HEK293 (cell line): Measurements from ENCODE around the gene PSMD2.

Source experiments
- CTCF ChIA-PET: fragments of 350-600 bp; formaldehyde crosslinking; extraction: SDS; loops from one replicate; lab custom pipeline; 2021; ENCODE audit warnings: antibody characterized with exemption; lab: Yijun Ruan, JAX
- POLR2A ChIA-PET: fragments of 300-600 bp; formaldehyde crosslinking; extraction: SDS; loops from one replicate; lab custom pipeline; 2020; ENCODE audit warnings: antibody characterized with exemption, inconsistent platforms; lab: Yijun Ruan, JAX
- H3K27ac ChIP-seq: fragments of 200-500 bp; sonication (Bioruptor generic); 2 replicates; pipeline ENCODE4 v1.5.1; 2014; ENCODE audit warnings: low read depth, low read length, control low read depth, inconsistent platforms; ENCODE audit errors: extremely low read depth
- H3K36me3 ChIP-seq, 2 experiments: fragments of 200-500 bp in 1 of 2; sonication (Bioruptor generic) in 1 of 2; 1 replicate in 1 of 2; 2 replicates in 1 of 2; pipeline ENCODE4 v1.5.1; 2014 to 2017; ENCODE audit warnings: inconsistent platforms in 2 of 2, low read length in 2 of 2; ENCODE audit not compliant: control insufficient read depth in 2 of 2, insufficient read depth in 1 of 2
- H3K4me1 ChIP-seq: fragments of 200-500 bp; sonication (Bioruptor generic); 2 replicates; pipeline ENCODE4 v1.5.1; 2014; ENCODE audit warnings: mild to moderate bottlenecking, low read length, inconsistent platforms; ENCODE audit not compliant: control insufficient read depth, insufficient read depth
- H3K4me3 ChIP-seq: 2 replicates; pipeline ENCODE4 v1.5.1; 2011; ENCODE audit warnings: low read depth, mild to moderate bottlenecking, control low read depth, low read length, moderate library complexity
- H3K9me3 ChIP-seq: fragments of 200-500 bp; sonication (Bioruptor generic); 2 replicates; pipeline ENCODE4 v1.5.1; 2014; ENCODE audit warnings: low read depth, low read length, inconsistent platforms; ENCODE audit not compliant: control insufficient read depth, insufficient read depth
- KLF1 ChIP-seq: fragments of 450-650 bp; formaldehyde crosslinking; IDR thresholded peaks from 2 replicates; pipeline ENCODE4 v1.5.1; 2016; ENCODE audit warnings: missing biosample characterization, missing genetic modification characterization
- KLF10 ChIP-seq: fragments of 450-650 bp; IDR thresholded peaks from 2 replicates; pipeline ENCODE4 v1.5.1; 2018; ENCODE audit warnings: missing biosample characterization, mild to moderate bottlenecking, missing genetic modification characterization
- MEIS1 ChIP-seq: sonication (generic); formaldehyde crosslinking; IDR thresholded peaks from 2 replicates; pipeline ENCODE4 v1.8.1; 2022; ENCODE audit warnings: missing genetic modification reagents, mild to moderate bottlenecking, borderline replicate concordance
- PATZ1 ChIP-seq: fragments of 450-650 bp; formaldehyde crosslinking; IDR thresholded peaks from 2 replicates; pipeline ENCODE4 v1.5.1; 2016; ENCODE audit warnings: missing biosample characterization, missing genetic modification characterization
- PRDM10 ChIP-seq: fragments of 450-650 bp; formaldehyde crosslinking; IDR thresholded peaks from 2 replicates; pipeline ENCODE4 v1.5.1; 2016; ENCODE audit warnings: missing biosample characterization, missing genetic modification characterization
- PRDM2 ChIP-seq: fragments of 450-650 bp; formaldehyde crosslinking; IDR thresholded peaks from 2 replicates; pipeline ENCODE4 v1.5.1; 2016; ENCODE audit warnings: missing biosample characterization, missing genetic modification characterization, borderline replicate concordance
- SP2 ChIP-seq: fragments of 450-650 bp; formaldehyde crosslinking; IDR thresholded peaks from 2 replicates; pipeline ENCODE4 v1.5.1; 2016; ENCODE audit warnings: missing biosample characterization, missing genetic modification characterization
- TCF7L2 ChIP-seq: IDR thresholded peaks from 2 replicates; pipeline ENCODE4 v1.6.1; 2011; ENCODE audit warnings: low read depth, mild to moderate bottlenecking, inconsistent platforms, low read length, moderate library complexity, borderline replicate concordance
- ZBTB11 ChIP-seq: fragments of 450-650 bp; formaldehyde crosslinking; conservative IDR thresholded peaks from 2 replicates; pipeline ENCODE4 v1.5.1; 2016; ENCODE audit warnings: low read depth, missing biosample characterization, missing genetic modification characterization
- ZBTB17 ChIP-seq: fragments of 450-650 bp; formaldehyde crosslinking; IDR thresholded peaks from 2 replicates; pipeline ENCODE4 v1.5.1; 2016; ENCODE audit warnings: missing biosample characterization, missing genetic modification characterization
- ZFP41 ChIP-seq: fragments of 450-650 bp; formaldehyde crosslinking; IDR thresholded peaks from 2 replicates; pipeline ENCODE4 v1.5.1; 2016; ENCODE audit warnings: missing biosample characterization, missing genetic modification characterization, borderline replicate concordance
- ZNF112 ChIP-seq: fragments of 450-650 bp; formaldehyde crosslinking; IDR thresholded peaks from 2 replicates; pipeline ENCODE4 v1.5.0; 2017; ENCODE audit warnings: missing biosample characterization, missing genetic modification characterization
- ZNF114 ChIP-seq: fragments of 450-650 bp; formaldehyde crosslinking; IDR thresholded peaks from 2 replicates; pipeline ENCODE4 v1.5.0; 2017; ENCODE audit warnings: missing biosample characterization, missing genetic modification characterization
- ZNF341 ChIP-seq: fragments of 450-650 bp; formaldehyde crosslinking; IDR thresholded peaks from 2 replicates; pipeline ENCODE4; 2016; ENCODE audit warnings: low read depth, missing biosample characterization, missing genetic modification characterization
- ZNF362 ChIP-seq: fragments of 450-650 bp; formaldehyde crosslinking; IDR thresholded peaks from 2 replicates; pipeline ENCODE4 v1.5.1; 2016; ENCODE audit warnings: missing biosample characterization, missing genetic modification characterization
- ZNF416 ChIP-seq: fragments of 450-650 bp; formaldehyde crosslinking; IDR thresholded peaks from 2 replicates; pipeline ENCODE4 v1.5.1; 2016; ENCODE audit warnings: missing biosample characterization, missing genetic modification characterization
- ZNF621 ChIP-seq: fragments of 450-650 bp; formaldehyde crosslinking; IDR thresholded peaks from 2 replicates; pipeline ENCODE4 v1.5.1; 2017; ENCODE audit warnings: missing biosample characterization, missing genetic modification characterization
- ZSCAN16 ChIP-seq: fragments of 450-650 bp; formaldehyde crosslinking; IDR thresholded peaks from 2 replicates; pipeline ENCODE4 v1.5.1; 2016; ENCODE audit warnings: missing biosample characterization, missing genetic modification characterization
- TF ChIP-seq, protein P1 (sequence below): fragments of 450-650 bp; formaldehyde crosslinking; IDR thresholded peaks from 2 replicates; pipeline ENCODE4 v1.5.0; 2017; ENCODE audit warnings: missing biosample characterization, missing genetic modification characterization, borderline replicate concordance

PSMD2 gene

DNA sequence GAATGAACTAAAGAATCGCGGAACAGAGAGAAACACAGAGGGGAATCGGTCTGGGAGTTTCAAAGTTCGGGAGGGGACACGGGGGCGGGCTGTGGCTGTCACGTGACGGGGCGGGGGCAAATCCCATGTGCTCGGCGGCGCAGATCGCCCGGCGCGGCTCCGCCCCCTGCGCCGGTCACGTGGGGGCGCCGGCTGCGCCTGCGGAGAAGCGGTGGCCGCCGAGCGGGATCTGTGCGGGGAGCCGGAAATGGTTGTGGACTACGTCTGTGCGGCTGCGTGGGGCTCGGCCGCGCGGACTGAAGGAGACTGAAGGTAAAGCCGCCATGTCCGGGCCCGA is 15.3 kb downstream of the PSMD2 start, which contains the start of gene EIF4G1:
TSS of gene EIF4G1 (plus strand) at position 244 of the 337 bp plus-strand sequence. CDS start 1,191 bp downstream, outside the sequence.
- Histone ChIP-seq H3K4me1 (peaks cover 4% of the 10 kb centered on the region; the same call in 1 of the 2 replicates), H3K4me3 (peak within 1 kb of the TSS; percentile 96), H3K27ac (peak within 1 kb of the TSS; percentile 100), H3K9me3 (no peaks in the 10 kb centered on the region), H3K36me3 (peaks cover 16 to 47% of the 10 kb centered on the region in 2 experiments)
- CTCF ChIA-PET = no interaction called here
- POLR2A ChIA-PET = no interaction called here
- TF ChIP-seq KLF10 (tag by site-specific recombination) (no peak), ZNF621 (tag by site-specific recombination) (no peak), ZBTB17 (tag by site-specific recombination) (no peak), ZNF416 (tag by site-specific recombination) (no peak), TCF7L2 (no peak), PRDM10 (tag by site-specific recombination) (no peak; the same call in 1 of the 2 replicates), PATZ1 (tag by site-specific recombination) (peak; percentile 76), ZNF362 (tag by site-specific recombination) (no peak), PRDM2 (tag by site-specific recombination) (no peak), ZFP41 (tag by site-specific recombination) (no peak), ZBTB11 (tag by site-specific recombination) (0 out of 2 replicates have a peak, but pooled peaks have one; percentile 16), KLF1 (no peak), ZSCAN16 (tag by site-specific recombination) (no peak), ZNF341 (tag by site-specific recombination) (no peak), MEIS1 (CRISPR knock-in tag) (no peak), SP2 (peak; percentile 44), ZNF114 (tag by site-specific recombination) (no peak), ZNF112 (tag by site-specific recombination) (no peak)
- TF ChIP-seq, protein P1, sequence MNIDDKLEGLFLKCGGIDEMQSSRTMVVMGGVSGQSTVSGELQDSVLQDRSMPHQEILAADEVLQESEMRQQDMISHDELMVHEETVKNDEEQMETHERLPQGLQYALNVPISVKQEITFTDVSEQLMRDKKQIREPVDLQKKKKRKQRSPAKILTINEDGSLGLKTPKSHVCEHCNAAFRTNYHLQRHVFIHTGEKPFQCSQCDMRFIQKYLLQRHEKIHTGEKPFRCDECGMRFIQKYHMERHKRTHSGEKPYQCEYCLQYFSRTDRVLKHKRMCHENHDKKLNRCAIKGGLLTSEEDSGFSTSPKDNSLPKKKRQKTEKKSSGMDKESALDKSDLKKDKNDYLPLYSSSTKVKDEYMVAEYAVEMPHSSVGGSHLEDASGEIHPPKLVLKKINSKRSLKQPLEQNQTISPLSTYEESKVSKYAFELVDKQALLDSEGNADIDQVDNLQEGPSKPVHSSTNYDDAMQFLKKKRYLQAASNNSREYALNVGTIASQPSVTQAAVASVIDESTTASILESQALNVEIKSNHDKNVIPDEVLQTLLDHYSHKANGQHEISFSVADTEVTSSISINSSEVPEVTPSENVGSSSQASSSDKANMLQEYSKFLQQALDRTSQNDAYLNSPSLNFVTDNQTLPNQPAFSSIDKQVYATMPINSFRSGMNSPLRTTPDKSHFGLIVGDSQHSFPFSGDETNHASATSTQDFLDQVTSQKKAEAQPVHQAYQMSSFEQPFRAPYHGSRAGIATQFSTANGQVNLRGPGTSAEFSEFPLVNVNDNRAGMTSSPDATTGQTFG (tag by site-specific recombination) = no peak
